HG03520 (cell line): ENCODE measurements around the gene IRX4.

Experiments
- ATAC-seq: cut with Tn5 transposase; IDR thresholded peaks from one replicate; pipeline ENCODE4 v1.9.1; 2021; ENCODE audit warnings: mild to moderate bottlenecking, moderate library complexity; ENCODE audit not compliant: unreplicated experiment

The IRX4 gene

DNA sequence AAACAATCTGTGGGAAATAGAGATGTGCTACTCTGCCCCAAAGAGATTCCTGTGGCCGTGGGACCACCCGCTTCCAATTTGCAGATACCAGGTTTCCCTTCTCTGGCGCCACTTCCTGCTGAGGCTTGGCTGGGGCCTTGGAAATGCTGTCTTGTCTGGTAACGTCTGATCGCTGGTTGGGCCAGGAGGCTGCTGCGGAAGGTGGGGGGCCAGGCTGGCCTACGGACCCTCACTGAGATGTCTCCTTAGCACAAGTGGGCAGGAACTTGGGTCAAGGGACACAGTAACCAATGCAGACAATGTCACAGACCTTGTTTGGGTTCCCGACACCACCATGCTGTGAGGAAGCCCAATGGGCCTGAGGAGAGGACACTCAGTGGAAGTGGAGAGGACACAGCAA is 31.7 kb upstream of the IRX4 start:
- ATAC-seq: no peak

- no peak for ATAC-seq
Observed at GRCh38 chr5:1913578-1913977, 30.9 kb upstream of the IRX4 start.

- no peak for ATAC-seq
Observed at GRCh38 chr5:1912951-1913565, 30.3 kb upstream of the IRX4 start.

DNA sequence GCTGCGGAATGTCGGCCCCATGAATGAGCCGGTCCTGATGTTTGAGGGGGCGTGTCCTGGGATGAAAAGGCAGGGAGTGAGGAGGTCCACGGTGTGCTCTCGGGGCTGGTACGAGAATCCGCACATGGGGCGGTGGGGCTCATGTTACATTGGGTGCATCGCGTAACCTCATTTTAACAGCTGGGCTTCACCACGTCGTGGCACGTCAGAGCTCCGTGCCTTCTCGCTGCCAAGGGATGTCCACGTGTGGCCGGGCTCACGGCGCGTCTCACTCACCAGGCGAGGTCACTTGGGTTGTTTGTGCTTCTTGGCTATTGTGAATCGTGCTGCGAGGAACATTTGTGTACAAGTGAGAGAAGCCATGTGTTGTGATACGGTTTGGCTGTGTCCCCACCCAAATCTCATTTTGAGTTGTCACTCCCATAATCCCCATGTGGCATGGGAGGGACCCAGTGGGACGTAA is 29.1 kb upstream of the IRX4 start:
- no peak for ATAC-seq

DNA sequence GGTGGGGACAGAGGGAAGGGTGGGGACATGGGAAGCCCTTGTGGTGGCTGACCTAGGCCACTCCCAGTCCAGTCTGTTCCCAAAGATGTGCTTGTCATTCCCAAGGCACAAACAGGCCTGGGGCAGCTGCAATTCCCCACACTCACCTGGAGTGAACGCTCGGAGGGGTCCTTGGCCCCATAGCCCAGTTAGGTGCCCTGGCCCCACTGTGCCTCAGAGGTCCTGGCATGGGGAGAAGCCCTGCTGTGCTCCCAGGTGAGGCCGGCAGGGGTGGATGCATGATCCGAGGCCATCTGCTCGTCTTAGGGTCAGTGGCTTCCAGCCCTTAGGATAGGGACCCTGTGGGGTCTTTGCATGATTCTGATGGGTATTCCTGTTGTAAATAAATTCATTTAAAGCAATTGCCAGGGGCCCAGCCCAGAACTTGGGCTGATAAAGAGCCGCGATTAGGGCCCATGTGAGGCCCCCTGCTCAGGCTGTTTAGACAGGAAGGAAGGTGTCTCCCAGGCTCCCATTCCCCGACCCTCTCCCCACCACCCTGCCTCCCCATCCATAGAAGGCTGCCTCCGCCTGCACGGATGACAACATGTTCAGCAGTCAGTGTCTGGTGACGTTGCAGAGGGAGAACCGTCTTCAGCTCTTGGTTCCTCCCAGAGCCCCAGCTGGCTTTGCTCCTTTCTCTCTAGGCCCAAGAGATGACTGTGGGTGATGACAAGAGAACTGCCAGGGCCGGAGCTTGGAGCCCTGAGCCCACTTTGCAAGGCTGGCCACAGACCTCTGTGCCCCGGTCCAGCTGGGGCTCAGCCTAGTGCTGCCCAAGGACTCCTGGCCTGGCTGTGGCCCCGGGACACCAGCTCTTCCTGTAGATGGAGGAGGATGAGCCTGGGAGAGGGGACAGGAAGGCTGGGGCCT is 28.4 kb upstream of the IRX4 start:
- no peak for ATAC-seq

GRCh38 chr5:1910081-1910760 is 27.5 kb upstream of the IRX4 start:
- ATAC-seq: no peak

DNA sequence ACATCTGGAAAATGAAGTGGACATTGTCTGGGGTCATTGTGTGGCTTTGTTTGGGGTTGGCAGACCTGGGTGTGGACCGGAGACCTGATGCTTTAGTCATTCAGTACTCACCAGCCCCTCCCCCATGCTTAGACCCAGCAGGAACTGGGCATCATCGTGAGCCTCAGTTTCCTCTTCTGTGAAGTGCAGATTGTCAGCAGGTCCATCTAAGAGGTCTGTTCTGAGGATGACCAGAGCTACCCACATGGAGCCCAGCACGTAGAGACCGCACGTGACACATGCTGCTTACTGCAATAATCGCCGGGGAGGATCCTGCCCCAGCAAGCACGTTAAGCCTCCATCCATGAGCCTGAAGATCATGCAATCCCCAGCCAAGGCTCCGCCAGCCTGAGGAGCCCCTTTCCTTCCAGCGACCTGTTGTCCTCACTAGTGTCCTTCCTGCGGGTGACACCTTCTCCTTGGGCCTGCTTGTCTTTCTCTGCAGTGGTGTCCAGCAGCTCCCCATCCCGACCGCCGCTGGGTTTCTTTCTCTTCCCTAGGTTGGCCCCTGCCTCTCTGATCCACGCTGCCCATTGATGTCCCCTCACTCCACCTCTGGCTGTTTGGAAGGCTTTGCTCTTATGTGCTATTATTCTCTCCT is 26.7 kb upstream of the IRX4 start:
- no peak for ATAC-seq

- ATAC-seq: no peak
Observed at GRCh38 chr5:1908931-1909330, 26.2 kb upstream of the IRX4 start.

DNA sequence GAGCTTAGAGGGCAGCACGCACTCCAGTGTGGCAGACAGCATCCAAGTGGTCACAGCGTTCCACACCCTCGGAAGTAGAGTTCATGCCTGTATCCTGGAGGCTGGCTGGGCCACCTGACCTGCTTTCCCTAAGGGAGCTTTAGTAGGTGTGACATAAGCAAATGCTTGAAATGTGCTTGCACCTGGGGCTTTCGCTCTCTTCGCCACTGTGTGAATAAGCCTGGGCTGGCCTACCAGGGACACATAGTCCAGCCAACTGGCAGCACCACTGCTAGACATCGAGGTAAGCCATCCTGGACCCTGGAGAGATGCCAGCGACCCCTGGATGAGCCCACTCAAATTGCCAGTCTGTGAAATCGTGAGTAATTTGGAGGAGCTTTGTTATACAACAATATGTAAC is 24.9 kb upstream of the IRX4 start:
- ATAC-seq: no peak

GRCh38 chr5:1905108-1905507 is 22.4 kb upstream of the IRX4 start:
- ATAC-seq: no peak

GRCh38 chr5:1901983-1902382 is 19.3 kb upstream of the IRX4 start:
- no peak for ATAC-seq

DNA sequence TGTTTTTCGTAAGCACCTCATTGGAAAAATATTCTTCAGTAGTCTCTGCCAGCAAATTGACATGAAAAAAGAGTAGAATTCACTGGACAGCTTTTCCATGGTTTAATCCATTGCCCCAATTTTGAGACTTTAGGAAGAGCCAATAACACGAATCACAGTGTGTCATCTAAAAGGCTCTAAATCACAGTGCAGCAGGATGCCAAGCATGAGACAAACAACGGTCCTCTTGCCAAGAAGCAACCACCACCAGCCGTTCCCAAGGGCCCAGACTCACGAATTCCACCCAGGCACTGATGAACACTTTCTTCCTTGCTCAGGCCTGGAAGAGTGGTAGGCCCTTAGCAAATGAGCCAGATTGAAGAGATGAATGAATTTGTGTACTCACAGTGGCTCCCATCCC is 18.3 kb upstream of the IRX4 start:
- ATAC-seq: no peak

DNA sequence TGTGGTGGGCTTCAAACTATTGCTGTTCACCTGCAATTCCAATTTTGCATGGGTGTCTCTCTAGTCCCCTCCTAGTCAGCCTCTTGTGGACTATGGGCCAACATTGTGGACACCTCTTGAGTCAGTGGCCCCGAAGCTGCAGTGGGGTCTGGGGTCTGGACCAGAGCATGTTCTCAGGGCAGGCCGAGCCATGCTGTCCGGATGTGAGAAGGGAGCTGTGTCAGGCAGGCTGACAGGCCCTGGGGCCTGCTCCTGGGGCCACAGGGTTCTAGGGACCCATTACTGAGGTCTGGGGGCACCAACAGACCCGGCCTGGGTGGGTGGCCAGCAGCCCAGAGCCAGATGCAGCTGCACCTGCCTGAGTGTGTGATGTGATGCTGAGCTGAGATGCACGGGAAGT is 16.5 kb upstream of the IRX4 start:
- ATAC-seq: no peak

- ATAC-seq: no peak
Observed at GRCh38 chr5:1897816-1898450, 15.2 kb upstream of the IRX4 start.

GRCh38 chr5:1897386-1897785 is 14.7 kb upstream of the IRX4 start:
- ATAC-seq: no peak

DNA sequence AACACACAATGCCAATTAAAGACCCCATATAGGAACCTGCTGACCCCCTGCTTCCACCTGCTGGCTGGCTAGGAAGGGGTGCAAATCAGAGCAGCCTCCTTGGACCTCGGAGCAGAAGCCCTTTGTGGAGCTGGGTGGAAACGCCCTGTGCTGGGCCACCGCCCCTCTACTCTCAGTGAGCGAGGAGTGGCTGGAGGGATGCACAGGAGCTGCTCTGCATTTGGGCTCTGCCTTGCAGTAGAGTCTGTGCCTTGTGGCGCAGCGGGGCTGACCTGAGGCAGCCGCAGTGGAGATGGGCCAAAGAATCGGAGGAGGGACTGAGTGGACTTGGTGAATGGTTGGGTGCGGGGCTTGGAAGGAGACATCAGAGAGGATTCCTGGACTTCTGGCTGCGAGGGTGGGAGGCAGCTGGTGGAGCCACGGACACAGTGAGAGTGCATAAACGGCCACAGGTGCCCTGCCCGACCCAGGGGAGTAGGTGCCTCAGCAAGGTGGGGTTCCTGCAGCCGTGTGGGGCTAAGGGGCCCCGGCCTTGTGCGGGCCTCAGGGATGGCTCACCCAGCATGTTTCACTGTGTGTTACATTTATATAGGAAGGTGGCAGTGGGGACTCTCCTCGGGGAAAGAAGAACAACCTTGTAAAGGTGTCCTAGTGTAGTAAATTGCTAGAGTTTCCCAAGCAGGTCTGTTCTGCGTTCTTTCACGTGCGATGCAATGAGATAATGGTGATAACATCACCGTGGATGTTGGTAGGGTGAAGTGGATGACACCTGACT is 14.1 kb upstream of the IRX4 start:
- no peak for ATAC-seq

- ATAC-seq: no peak
Observed at GRCh38 chr5:1895739-1896420, 13.2 kb upstream of the IRX4 start.

GRCh38 chr5:1894243-1894642 is 11.5 kb upstream of the IRX4 start:
- ATAC-seq: no peak

- no peak for ATAC-seq
Observed at GRCh38 chr5:1893754-1894153, 11.0 kb upstream of the IRX4 start.
